ENCODE measurements around the gene LUZP4. TPM values are rescaled to one million over a fixed set of nuclear protein-coding genes. Genes with fewer than 3 reads are reported as not detected.

LUZP4 gene
- not detected in 2 replicates for total RNA-seq (2014; rRNA removed; shearing (Covaris generic))

GRCh38 chrX:115289465-115289864 is at the start of gene LUZP4:
Gene LUZP4 (plus strand): TSS chrX:115289715. CDS start chrX:115289760, 45 bp downstream.

Other genes starting within 250 kb of the LUZP4 start
- gene RBMXL3, start 100.3 kb upstream of the LUZP4 start, total RNA-seq (2014; rRNA removed; shearing (Covaris generic)): not detected in 2 replicates
- gene LRCH2, start 55.6 kb upstream of the LUZP4 start, total RNA-seq (2014; rRNA removed; shearing (Covaris generic)): 1.8 and 2.1 TPM in 2 replicates

Measured in A375 (cell line).